ENCODE data around the gene PIGU. TPM values are rescaled to one million over a fixed set of nuclear protein-coding genes. Genes with fewer than 3 reads are reported as not detected.

The PIGU gene
- total and polyA plus RNA-seq, 7 donors, result 9.5 to 34.2 (median 15.0) TPM

GRCh38 chr20:34581341-34582184 lies 95.3 kb downstream of the PIGU start:
- H3K4me1 ChIP-seq, result peaks cover 28% of the 10 kb centered on the region
- no peaks in the 10 kb centered on the region for H3K9me3 ChIP-seq
- TF ChIP-seq, protein P1, sequence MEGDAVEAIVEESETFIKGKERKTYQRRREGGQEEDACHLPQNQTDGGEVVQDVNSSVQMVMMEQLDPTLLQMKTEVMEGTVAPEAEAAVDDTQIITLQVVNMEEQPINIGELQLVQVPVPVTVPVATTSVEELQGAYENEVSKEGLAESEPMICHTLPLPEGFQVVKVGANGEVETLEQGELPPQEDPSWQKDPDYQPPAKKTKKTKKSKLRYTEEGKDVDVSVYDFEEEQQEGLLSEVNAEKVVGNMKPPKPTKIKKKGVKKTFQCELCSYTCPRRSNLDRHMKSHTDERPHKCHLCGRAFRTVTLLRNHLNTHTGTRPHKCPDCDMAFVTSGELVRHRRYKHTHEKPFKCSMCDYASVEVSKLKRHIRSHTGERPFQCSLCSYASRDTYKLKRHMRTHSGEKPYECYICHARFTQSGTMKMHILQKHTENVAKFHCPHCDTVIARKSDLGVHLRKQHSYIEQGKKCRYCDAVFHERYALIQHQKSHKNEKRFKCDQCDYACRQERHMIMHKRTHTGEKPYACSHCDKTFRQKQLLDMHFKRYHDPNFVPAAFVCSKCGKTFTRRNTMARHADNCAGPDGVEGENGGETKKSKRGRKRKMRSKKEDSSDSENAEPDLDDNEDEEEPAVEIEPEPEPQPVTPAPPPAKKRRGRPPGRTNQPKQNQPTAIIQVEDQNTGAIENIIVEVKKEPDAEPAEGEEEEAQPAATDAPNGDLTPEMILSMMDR (IDR thresholded peaks at IDR 0.05), result no peak
- no peaks in the 10 kb centered on the region for H3K27me3 ChIP-seq (ENCODE audit: insufficient read depth in 3 of 3, low read length in 2 of 3)
- H3K4me3 ChIP-seq, result no peak overlapping the region
- DNase-seq (no peak), ATAC-seq (no peak)
- H3K36me3 ChIP-seq (ENCODE audit: insufficient read depth in 1 of 2, low read depth in 1 of 2), result peaks cover 3 to 43% of the 10 kb centered on the region in 2 donors
- peak overlapping the region; percentile 19 for H3K27ac ChIP-seq
- 77 to 83% (median 79%) methylated on average over 11 of the region's 11 CpGs for whole genome bisulfite sequencing, 3 donors
- intact Hi-C loops (cut with DNase I), result loop anchor here (2.0 to 5.0 kb wide), 3 partner anchors 125 to 191 kb away; no protein-coding TSS in a partner anchor

DNA sequence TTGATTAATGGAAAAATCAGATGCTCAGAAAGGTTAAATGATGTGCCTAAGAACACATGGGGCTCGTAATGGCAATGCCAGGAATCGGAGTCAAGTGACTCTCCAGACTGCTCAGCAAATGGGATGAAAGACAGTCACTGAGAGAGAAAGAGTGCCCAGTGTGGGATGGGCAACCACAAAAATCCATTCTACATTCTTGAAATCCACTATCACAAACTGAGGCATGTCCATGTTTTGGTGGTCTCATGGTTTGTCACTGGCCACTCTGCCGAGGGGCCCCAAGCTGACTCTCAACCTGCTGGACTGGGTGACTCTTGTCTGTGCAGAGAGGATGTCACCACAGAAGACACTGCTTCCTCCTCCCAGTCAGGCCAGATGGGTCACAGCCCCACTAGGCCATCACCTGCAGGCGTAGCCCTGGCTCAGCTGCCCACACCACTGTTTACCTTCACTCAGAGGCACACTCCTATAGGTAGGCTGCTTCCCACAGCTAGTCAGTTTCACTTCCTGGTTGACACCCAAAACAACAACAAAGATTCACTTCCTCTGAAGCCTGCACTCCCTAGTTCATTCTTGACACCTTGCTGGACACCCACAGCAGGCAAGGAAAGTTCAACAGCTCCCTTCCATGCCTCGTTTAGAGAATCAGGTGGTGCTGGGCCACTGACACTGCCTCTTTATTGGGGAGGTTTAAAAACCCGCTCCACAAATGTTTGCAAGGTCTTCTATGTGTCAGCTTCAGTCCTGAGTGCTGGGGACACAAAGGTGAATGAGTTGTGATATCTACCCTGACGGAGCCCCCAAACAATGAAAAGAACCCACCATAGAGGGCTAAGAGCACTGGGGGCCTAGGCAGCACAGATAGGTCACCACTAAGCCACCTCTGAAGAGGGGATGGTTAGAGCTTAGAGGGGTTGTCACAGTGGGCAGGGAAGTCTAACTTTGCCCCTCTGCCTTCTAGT lies 96.6 kb downstream of the PIGU start:
- no peak for DNase-seq
- Histone ChIP-seq H3K36me3 (ENCODE audit: insufficient read depth in 1 of 2, low read depth in 1 of 2) (peaks cover 3 to 30% of the 10 kb centered on the region in 2 donors), H3K4me1 (peaks cover 28% of the 10 kb centered on the region), H3K4me3 (no peak overlapping the region), H3K27me3 (ENCODE audit: insufficient read depth in 3 of 3, low read length in 2 of 3) (no peaks in the 10 kb centered on the region), H3K9me3 (no peaks in the 10 kb centered on the region), H3K27ac (no peak overlapping the region)
- ATAC-seq, result no peak
- 88 to 96% (median 93%) methylated on average over 7 of the region's 7 CpGs for WGBS, 3 donors
- TF ChIP-seq, protein P1 (IDR thresholded peaks at IDR 0.05), result no peak
- intact Hi-C loops (cut with DNase I), result loop anchor here (2.0 to 10.0 kb wide), 5 partner anchors 127 to 192 kb away; no protein-coding TSS in a partner anchor

GRCh38 chr20:34579191-34579978 lies 97.5 kb downstream of the PIGU start:
- 67 to 76% (median 71%) methylated on average over 11 of the region's 11 CpGs for WGBS, 3 donors
- Histone ChIP-seq H3K36me3 (ENCODE audit: insufficient read depth in 1 of 2, low read depth in 1 of 2) (peaks cover 3 to 30% of the 10 kb centered on the region in 2 donors), H3K27me3 (ENCODE audit: insufficient read depth in 3 of 3, low read length in 2 of 3) (no peaks in the 10 kb centered on the region), H3K4me3 (no peak overlapping the region), H3K4me1 (peaks cover 28% of the 10 kb centered on the region), H3K27ac (peak overlapping the region; percentile 66), H3K9me3 (no peaks in the 10 kb centered on the region)
- TF ChIP-seq, protein P1 (IDR thresholded peaks at IDR 0.05), result peak; percentile 55
- intact Hi-C loops (cut with DNase I), result loop anchor here in 1 of 2 donors (5.0 to 10.0 kb wide), 2 partner anchors 128 to 175 kb away; no protein-coding TSS in a partner anchor
- peak; percentile 91 to 96 (median 92) for ATAC-seq
- DNase-seq, result peak; percentile 47 to 82

DNA sequence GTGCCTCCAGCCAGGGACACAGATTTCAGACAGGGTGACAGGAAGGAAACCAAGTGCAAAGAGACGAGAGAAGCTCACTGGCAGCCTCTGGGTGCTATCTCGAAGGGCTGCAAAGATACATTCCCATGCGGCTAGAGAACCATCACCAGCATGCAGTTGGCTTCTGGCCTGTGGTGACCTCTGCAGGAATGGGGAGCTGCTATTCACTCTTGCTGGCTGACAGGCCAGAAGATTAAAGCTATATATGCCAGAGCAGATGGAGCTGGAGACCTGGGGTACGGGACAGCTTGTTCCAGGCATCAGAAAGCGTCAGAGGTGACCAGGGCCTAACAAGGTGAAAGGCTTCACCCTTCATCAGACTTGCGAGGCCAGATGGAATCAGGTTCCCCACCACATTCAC lies 98.4 kb downstream of the PIGU start:
- Histone ChIP-seq H3K4me1 (peaks cover 28% of the 10 kb centered on the region), H3K36me3 (ENCODE audit: insufficient read depth in 1 of 2, low read depth in 1 of 2) (peaks cover 0 to 32% of the 10 kb centered on the region in 2 donors), H3K9me3 (no peaks in the 10 kb centered on the region), H3K4me3 (no peak overlapping the region), H3K27me3 (ENCODE audit: insufficient read depth in 3 of 3, low read length in 2 of 3) (no peaks in the 10 kb centered on the region), H3K27ac (peak overlapping the region; percentile 66)
- ATAC-seq, result peak; percentile 59 to 85 (median 78)
- intact Hi-C loops (cut with DNase I), result loop anchor here in 1 of 2 donors (5.0 to 10.0 kb wide), 2 partner anchors 129 to 176 kb away; no protein-coding TSS in a partner anchor
- DNase-seq, result peak; percentile 27 to 64
- TF ChIP-seq, protein P1 (IDR thresholded peaks at IDR 0.05), result no peak
- WGBS, 3 donors, result 19 to 43% (median 26%) methylated on average over 6 of the region's 6 CpGs

Measured in psoas muscle (tissue), 8 donors.